GM18858 (cell line): ENCODE results near the gene FRMD4A.
"Not testable (repeated sequence)": the region's sequence is repeated elsewhere in the genome, so short reads cannot be mapped to it uniquely, and the experiment has no call there.

Experiments used
- ATAC-seq: cut with Tn5 transposase; IDR thresholded peaks from one replicate; pipeline ENCODE4 v1.9.1; 2021; ENCODE audit not compliant: unreplicated experiment

FRMD4A gene

GRCh38 chr10:13865220-13865619 lies 465.5 kb downstream of the FRMD4A start:
- not testable (repeated sequence) for ATAC-seq

- no peak for ATAC-seq
These were observed 468.0 kb downstream of the FRMD4A start for GRCh38 chr10:13862546-13863233.

DNA sequence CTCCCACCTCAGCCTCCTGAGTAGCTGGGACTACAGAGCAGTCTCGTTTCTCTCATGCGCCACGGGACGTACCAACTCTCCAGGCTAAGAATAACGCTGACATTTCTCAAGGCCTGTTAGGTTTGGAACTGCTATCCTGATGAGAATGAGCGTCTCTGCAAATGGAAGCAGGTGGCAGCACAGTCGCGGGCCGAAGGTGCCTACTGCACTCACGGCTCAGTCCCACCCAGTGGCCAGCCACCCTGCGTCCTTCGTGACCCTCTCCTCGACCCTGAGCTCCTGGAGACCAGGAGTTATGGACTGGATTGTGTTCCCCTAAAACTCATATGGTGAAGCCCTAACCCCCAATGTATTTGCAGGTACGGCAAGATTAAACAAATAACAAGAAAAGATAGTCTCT lies 469.8 kb downstream of the FRMD4A start:
- no peak for ATAC-seq

DNA sequence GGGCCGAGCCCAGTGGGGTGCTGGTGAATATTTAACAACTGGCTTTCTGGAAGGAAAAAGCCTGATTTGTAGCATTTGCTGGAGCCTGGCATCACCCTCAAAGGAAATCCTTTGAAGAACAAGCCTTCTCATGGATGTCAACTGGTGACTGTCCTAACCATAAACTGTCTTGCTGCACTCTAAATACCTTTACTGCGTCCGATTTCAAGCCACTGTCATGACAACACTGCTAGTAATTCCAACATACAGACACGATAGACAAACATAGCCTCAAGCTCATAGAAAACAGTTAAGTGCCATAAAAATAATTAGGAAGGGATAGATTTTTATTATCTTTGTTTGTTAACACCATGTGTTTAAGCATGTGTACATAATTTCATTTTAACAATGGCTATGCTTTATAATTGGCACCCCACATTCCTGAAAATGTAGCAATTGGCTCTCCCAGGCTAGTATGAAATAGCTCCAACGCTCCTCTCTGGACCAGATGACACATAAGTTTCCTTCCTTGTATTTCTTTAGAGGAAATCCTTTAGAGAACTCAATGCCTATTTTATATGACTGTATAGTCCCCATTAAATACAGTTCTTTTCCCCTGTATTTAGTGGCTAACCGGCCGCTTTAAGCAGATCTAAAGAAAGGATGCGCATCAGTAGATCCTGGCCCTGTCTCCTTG lies 470.6 kb downstream of the FRMD4A start:
- ATAC-seq, result no peak

DNA sequence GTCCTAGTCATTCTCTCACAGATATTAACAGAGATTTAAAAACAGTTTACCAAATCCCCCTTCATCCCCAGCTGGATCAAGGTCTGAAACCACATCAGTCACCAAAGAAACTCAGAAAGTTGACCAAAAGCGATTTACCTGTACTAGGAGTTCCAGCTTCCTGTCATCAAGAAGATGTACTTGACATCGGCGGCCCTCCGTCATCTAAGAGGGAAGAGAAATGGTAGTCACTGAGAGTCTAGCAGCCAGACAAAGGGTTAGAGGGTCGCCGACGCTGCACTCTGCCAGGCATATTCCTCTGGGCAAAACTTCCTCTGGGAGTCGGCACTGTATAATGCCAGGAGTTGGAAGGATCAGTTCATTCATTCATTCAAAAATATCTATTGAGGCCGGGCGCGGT lies 472.0 kb downstream of the FRMD4A start:
- no peak for ATAC-seq

DNA sequence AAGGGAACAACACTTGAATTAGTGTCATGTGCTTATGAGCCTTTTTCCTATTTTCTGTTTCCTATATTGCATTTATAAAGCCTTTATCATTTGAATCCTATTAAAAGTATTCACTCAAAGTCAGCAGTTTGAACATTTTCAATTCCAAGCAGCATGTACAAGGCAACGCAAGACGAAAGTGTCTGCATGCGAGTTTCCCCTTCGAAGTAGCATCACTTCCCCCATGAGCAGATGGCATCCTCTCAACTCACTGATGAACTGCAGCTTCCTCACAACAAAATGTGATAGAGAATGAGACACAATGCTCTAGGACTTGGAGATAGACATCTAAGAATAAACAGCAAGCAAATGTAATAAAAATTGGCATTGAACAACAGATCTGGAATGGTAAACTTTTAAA lies 473.3 kb downstream of the FRMD4A start:
- no peak for ATAC-seq

DNA sequence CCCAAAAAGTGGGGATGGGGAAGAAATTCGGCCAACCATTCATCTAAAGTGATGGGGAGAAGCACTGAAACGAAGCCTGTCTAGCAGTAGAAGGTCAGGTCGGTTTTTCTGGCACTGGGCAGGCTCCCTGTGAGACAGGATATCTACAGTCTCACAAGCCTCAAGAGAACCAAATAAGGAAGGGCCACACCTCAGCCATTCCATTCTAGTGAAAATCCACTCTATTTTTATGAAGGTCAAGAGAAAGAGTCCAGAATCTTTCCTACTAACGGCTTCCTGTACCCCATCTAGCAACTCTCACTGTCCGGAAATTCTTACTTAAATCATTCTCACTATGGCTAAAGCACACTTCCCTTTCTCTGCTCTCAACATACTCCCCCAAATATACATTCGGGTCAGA lies 476.9 kb downstream of the FRMD4A start:
- no peak for ATAC-seq

- ATAC-seq, result no peak
These were observed 477.9 kb downstream of the FRMD4A start for GRCh38 chr10:13852872-13853271.

GRCh38 chr10:13851906-13852305 lies 478.8 kb downstream of the FRMD4A start:
- ATAC-seq, result no peak

- no peak for ATAC-seq
These were observed 481.9 kb downstream of the FRMD4A start for GRCh38 chr10:13848520-13849445.

- no peak for ATAC-seq
These were observed 483.5 kb downstream of the FRMD4A start for GRCh38 chr10:13847201-13847631.

GRCh38 chr10:13845897-13846296 lies 484.8 kb downstream of the FRMD4A start:
- ATAC-seq, result no peak

GRCh38 chr10:13844651-13845050 lies 486.1 kb downstream of the FRMD4A start:
- ATAC-seq, result no peak

DNA sequence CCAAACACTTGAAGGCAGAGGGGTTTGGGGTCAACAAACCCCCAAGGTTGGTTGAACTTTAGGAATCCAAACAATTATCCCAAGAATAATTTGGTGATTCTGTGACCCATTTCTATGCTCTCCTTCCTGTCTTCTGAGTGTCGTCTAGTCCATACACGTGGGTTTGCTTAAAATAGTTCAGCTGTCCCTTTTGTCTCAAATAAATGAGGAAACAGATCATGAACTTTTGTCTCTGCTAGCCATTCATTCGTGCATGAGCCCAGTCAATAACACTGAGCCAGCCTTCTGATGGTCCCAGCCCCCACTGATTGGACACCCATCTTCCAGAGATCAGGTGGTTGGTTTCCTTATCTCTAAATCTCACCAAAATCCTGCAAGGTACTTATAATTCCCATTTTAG lies 488.6 kb downstream of the FRMD4A start:
- ATAC-seq, result no peak

DNA sequence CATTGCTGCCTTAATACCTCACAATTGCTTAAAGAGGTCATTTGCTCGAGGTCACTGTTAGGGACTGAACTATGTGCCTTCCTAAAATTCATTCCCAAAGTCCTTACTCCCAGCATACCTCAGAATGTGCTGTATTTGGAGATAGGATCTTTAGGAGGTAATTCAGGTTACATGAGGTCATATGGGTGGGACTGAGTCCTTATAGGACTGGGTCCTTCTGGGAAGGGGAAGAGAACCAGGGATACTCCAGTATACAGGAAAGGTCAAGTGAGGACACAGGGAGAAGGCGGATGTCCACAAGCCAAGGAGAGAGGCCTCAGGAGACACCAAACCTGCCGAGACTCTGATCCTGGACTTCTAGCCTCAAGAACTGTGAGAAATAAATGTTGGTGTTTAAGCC lies 490.7 kb downstream of the FRMD4A start:
- no peak for ATAC-seq

DNA sequence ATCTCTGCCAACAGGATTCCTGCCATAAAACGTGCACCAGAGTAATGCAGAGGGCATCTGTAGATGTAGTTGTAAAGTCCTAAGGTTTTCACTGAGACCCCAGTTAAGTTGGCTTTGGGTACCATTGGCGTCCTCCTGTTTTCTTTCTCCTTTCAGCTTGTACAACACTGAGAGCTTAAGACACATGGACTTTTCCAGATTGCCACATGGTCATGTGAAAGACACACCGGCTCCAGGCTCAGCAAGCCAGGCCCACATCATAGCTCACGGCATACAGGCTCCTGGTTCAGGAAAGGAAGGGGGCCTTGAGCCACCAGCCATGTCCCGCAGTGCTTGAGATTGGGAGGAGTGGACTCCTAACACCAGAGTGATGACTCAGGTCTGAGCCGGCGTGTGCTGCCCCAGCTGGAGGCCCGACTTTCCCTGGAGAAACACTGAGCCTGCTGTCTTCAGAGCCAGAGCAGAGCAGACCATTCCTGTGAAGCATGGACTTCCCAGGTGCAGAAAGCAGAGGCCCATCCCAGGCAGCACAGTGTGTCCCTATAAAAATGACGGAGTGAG lies 491.2 kb downstream of the FRMD4A start:
- no peak for ATAC-seq

- ATAC-seq, result no peak
These were observed 491.7 kb downstream of the FRMD4A start for GRCh38 chr10:13839030-13839429.

GRCh38 chr10:13837966-13838365 lies 492.8 kb downstream of the FRMD4A start:
- no peak for ATAC-seq

- no peak for ATAC-seq
These were observed 496.0 kb downstream of the FRMD4A start for GRCh38 chr10:13834581-13835286.

GRCh38 chr10:13831711-13832141 lies 499.0 kb downstream of the FRMD4A start:
- peak; percentile 65 for ATAC-seq

DNA sequence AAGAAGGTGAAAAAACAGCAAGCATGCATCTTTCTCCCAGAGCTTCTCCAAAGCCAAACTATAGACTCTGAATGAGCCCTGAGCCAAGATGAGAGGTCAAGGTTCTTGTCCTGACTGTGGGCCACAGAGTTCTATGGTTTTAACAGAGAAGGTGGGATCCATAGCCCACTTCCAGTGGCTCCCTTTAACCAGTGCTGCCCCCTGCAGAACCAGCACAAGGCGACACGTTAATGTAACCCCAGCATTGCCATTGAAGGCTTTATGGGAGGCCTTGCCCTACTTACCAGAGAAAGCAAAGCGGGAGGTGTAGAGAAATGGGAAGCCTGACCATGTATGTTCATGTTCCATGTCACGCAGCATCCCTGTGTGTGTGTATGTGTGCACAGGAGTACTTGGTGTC lies 500.3 kb downstream of the FRMD4A start:
- no peak for ATAC-seq
